ENCODE data around the gene PRRX2.

DNA sequence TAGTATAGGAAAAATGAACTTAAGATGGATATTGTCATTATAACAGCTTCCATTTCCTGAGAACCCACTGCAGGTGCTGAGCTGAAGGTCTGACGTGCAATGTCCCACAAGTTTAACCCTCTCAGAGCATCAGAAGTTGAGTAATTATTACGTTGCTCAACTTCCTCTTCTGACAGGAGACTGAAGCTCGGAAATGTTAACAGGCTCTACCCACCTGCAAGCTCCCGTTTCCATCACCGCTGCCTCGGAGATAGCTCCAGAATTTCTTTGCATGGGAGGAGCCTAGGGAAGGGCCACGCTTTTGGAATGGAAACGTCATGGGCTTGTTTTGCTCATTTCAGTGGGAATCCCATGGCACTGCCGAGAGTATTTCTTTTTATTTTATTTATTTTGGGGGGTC, 40.5 kb upstream of the PRRX2 start:
- TF ChIP-seq CTCF (IDR thresholded peaks at IDR 0.05), result no peak
- no peak for TF ChIP-seq POLR2A (IDR thresholded peaks at IDR 0.05)
- no peak for TF ChIP-seq POLR2AphosphoS5 (IDR thresholded peaks at IDR 0.05)
- TF ChIP-seq EP300 (IDR thresholded peaks at IDR 0.05), result no peak

All from upper lobe of left lung (tissue), 4 donors.